MM.1S (cell line): ENCODE measurements around the gene MXI1.

Experiments
- DNase-seq: peaks from one replicate; pipeline ENCODE4 v3.0.0-alpha.2; 2015
- H2AFZ ChIP-seq: fragments of 300-600 bp; sonication (generic); 2 replicates; pipeline ENCODE4 v1.6.0; 2016; ENCODE audit warnings: antibody characterized with exemption, low read length
- H3F3A ChIP-seq: fragments of 300-600 bp; sonication (generic); 2 replicates; pipeline ENCODE4 v1.6.1; 2016; ENCODE audit warnings: mild to moderate bottlenecking, antibody characterized with exemption, low read length, moderate library complexity, mixed read lengths; ENCODE audit not compliant: insufficient read depth
- H3K27ac ChIP-seq: fragments of 300-600 bp; sonication (generic); 2 replicates; pipeline ENCODE4 v1.5.1; 2016; ENCODE audit warnings: mild to moderate bottlenecking, low read length
- H3K27me3 ChIP-seq: fragments of 300-600 bp; sonication (generic); replicated peaks from 2 replicates; pipeline ENCODE4 v1.6.0; 2016; ENCODE audit warnings: low read length; ENCODE audit not compliant: insufficient read depth
- H3K36me3 ChIP-seq: fragments of 300-600 bp; sonication (generic); replicated peaks from 2 replicates; pipeline ENCODE4 v1.6.1; 2016; ENCODE audit warnings: mild to moderate bottlenecking, low read length, mixed read lengths; ENCODE audit not compliant: insufficient read depth
- H3K4me1 ChIP-seq: fragments of 300-600 bp; sonication (generic); 2 replicates; pipeline ENCODE4 v1.6.1; 2016; ENCODE audit warnings: low read length, mixed read lengths
- H3K4me2 ChIP-seq: fragments of 300-600 bp; sonication (generic); 2 replicates; pipeline ENCODE4 v1.6.0; 2016; ENCODE audit warnings: low read depth, low read length
- H3K4me3 ChIP-seq: fragments of 300-600 bp; sonication (generic); 2 replicates; pipeline ENCODE4 v1.5.1; 2016; ENCODE audit warnings: low read length, mixed read lengths
- H3K79me2 ChIP-seq: fragments of 300-600 bp; sonication (generic); 2 replicates; pipeline ENCODE4 v1.6.1; 2016; ENCODE audit warnings: mixed run types, low read length, mixed read lengths
- H3K9ac ChIP-seq: fragments of 300-600 bp; sonication (generic); 2 replicates; pipeline ENCODE4 v1.6.1; 2016; ENCODE audit warnings: low read length, mixed read lengths
- H3K9me2 ChIP-seq: fragments of 300-600 bp; sonication (generic); replicated peaks from 2 replicates; pipeline ENCODE4 v1.6.1; 2016; ENCODE audit warnings: mild to moderate bottlenecking, low read length, mixed read lengths; ENCODE audit not compliant: insufficient read depth
- H3K9me3 ChIP-seq: fragments of 300-600 bp; sonication (generic); replicated peaks from 2 replicates; pipeline ENCODE4 v1.6.1; 2016; ENCODE audit warnings: mild to moderate bottlenecking, low read length, mixed read lengths; ENCODE audit not compliant: insufficient read depth
- H4K20me1 ChIP-seq: fragments of 300-600 bp; sonication (generic); 2 replicates; pipeline ENCODE4 v1.6.1; 2016; ENCODE audit warnings: mild to moderate bottlenecking, low read length, moderate library complexity, mixed read lengths; ENCODE audit not compliant: insufficient read depth
- EZH2 ChIP-seq: fragments of 300-600 bp; sonication (generic); optimal IDR thresholded peaks from 2 replicates; pipeline ENCODE3; 2017; ENCODE audit warnings: low read depth, mild to moderate bottlenecking, antibody characterized with exemption, low read length, mixed read lengths
- EZH2phosphoT487 ChIP-seq: fragments of 300-600 bp; sonication (generic); IDR thresholded peaks from 2 replicates; pipeline ENCODE4 v1.6.1; 2018; ENCODE audit warnings: antibody characterized with exemption, low read length
- TF ChIP-seq, protein P1 (sequence below): fragments of 300-600 bp; sonication (generic); IDR thresholded peaks from 2 replicates; pipeline ENCODE4 v1.5.1; 2016; ENCODE audit warnings: antibody characterized with exemption, low read length, mixed read lengths

Gene MXI1

DNA sequence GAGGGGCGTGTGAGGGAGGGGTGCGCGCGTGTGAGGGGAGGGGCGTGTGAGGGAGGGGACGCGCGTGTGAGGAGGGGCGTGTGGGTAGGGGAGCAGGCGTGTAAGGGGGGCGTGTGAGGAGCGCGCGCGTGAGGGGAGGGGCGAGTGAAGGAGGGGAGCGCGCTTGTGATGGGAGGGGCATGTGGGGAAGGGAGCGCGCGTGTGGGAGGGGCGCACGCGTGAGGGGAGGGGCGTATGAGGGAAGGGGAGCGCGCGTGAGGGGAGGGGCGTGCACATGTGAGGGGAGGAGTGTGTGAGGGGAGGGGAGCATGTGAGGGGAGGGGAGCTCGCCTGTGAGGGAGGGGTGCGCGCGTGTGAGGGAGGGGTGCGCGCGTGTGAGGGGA lies 19.1 kb downstream of the MXI1 start:
- Histone ChIP-seq H2AFZ (no peak overlapping the region), H4K20me1 (no peaks in the 10 kb centered on the region), H3K9me2 (no peaks in the 10 kb centered on the region), H3K4me2 (no peak overlapping the region), H3F3A (peaks cover 25% of the 10 kb centered on the region), H3K27me3 (no peaks in the 10 kb centered on the region), H3K36me3 (no peaks in the 10 kb centered on the region), H3K9me3 (no peaks in the 10 kb centered on the region), H3K4me3 (peak overlapping the region; percentile 89), H3K27ac (peak overlapping the region; percentile 75; the same call in 1 of the 2 replicates), H3K4me1 (peaks cover 15% of the 10 kb centered on the region), H3K9ac (no peak overlapping the region), H3K79me2 (peaks cover 11% of the 10 kb centered on the region; the same call in 1 of the 2 replicates)
- TF ChIP-seq, protein P1, sequence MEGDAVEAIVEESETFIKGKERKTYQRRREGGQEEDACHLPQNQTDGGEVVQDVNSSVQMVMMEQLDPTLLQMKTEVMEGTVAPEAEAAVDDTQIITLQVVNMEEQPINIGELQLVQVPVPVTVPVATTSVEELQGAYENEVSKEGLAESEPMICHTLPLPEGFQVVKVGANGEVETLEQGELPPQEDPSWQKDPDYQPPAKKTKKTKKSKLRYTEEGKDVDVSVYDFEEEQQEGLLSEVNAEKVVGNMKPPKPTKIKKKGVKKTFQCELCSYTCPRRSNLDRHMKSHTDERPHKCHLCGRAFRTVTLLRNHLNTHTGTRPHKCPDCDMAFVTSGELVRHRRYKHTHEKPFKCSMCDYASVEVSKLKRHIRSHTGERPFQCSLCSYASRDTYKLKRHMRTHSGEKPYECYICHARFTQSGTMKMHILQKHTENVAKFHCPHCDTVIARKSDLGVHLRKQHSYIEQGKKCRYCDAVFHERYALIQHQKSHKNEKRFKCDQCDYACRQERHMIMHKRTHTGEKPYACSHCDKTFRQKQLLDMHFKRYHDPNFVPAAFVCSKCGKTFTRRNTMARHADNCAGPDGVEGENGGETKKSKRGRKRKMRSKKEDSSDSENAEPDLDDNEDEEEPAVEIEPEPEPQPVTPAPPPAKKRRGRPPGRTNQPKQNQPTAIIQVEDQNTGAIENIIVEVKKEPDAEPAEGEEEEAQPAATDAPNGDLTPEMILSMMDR = no peak
- TF ChIP-seq EZH2 (no peak), EZH2phosphoT487 (no peak)
- peak; percentile 76 for DNase-seq

DNA sequence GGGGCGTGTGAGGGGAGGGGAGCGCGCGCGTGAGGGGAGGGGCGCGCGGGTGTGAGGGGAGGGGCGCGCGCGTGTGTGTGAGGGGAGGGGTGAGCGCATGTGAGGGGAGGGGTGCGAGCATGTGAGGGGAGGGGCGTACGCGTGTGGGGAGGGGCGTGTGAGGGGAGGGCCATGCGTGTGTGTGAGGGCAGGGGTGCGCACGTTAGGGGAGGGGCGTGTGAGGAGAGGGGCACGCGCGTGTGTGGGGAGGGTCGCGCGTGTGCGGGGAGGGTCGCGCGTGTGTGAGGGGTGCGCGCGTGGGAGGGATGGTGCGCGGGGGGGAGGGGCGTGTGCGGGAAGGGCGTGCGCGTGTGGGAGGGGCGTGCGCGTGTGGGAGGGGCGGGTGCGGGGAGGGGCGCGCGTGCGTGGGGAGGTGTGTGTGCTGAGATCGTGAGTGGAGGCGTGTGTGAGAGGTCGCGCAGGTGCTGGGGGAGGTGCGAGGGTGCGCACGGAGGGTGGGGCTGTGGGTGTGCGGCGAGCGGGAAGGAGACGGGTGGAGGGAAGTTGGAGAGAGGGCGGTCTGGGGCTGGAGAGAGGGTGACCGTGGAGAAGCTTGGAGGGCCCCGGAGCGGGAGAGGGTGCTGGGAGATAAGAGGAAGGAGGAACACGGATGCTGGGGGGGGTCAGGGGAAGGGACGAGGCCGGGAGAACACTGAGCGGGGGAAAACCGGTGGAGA lies 19.7 kb downstream of the MXI1 start:
- TF ChIP-seq EZH2phosphoT487 = no peak
- no peak for DNase-seq
- peak overlapping the region; percentile 49; the same call in 1 of the 2 replicates for H3K4me2 ChIP-seq
- peaks cover 11% of the 10 kb centered on the region; the same call in 1 of the 2 replicates for H3K79me2 ChIP-seq
- peaks cover 13% of the 10 kb centered on the region for H3K4me1 ChIP-seq
- no peak overlapping the region for H2AFZ ChIP-seq
- no peaks in the 10 kb centered on the region for H3K27me3 ChIP-seq
- peak overlapping the region; percentile 75; the same call in 1 of the 2 replicates for H3K27ac ChIP-seq
- H3K9ac ChIP-seq = no peak overlapping the region
- H3K36me3 ChIP-seq = no peaks in the 10 kb centered on the region
- no peaks in the 10 kb centered on the region for H4K20me1 ChIP-seq
- peak overlapping the region; percentile 89 for H3K4me3 ChIP-seq
- H3F3A ChIP-seq = peaks cover 20% of the 10 kb centered on the region
- H3K9me2 ChIP-seq = no peaks in the 10 kb centered on the region
- H3K9me3 ChIP-seq = no peaks in the 10 kb centered on the region

DNA sequence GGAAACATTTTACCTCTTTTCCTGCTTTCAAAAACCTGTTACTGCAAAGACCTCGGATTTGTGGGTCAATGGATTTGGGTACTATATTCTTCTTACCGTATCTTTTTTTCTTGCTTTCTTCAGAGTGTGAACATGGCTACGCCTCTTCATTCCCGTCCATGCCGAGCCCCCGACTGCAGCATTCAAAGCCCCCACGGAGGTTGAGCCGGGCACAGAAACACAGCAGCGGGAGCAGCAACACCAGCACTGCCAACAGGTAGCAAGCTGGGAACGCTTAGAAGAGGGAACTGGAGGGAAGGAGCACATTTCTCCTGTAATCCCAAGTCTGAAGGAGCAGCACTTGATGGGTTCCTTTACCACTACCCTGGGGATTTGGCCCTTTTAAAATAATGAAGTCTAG lies 20.7 kb downstream of the MXI1 start:
- DNase-seq = no peak
- no peak overlapping the region for H3K4me3 ChIP-seq
- H3K4me1 ChIP-seq = peaks cover 7% of the 10 kb centered on the region
- H3K79me2 ChIP-seq = peaks cover 2% of the 10 kb centered on the region; the same call in 1 of the 2 replicates
- no peaks in the 10 kb centered on the region for H3K36me3 ChIP-seq
- no peak for TF ChIP-seq EZH2
- no peak for TF ChIP-seq EZH2phosphoT487
- TF ChIP-seq, protein P1 = no peak
- H3K9me3 ChIP-seq = no peaks in the 10 kb centered on the region
- H3K9ac ChIP-seq = no peak overlapping the region
- H2AFZ ChIP-seq = no peak overlapping the region
- no peak overlapping the region for H3K4me2 ChIP-seq
- no peaks in the 10 kb centered on the region for H3K27me3 ChIP-seq
- no peaks in the 10 kb centered on the region for H3K9me2 ChIP-seq
- no peak overlapping the region for H3K27ac ChIP-seq
- H3F3A ChIP-seq = peaks cover 16% of the 10 kb centered on the region; the same call in 1 of the 2 replicates
- no peaks in the 10 kb centered on the region for H4K20me1 ChIP-seq

DNA sequence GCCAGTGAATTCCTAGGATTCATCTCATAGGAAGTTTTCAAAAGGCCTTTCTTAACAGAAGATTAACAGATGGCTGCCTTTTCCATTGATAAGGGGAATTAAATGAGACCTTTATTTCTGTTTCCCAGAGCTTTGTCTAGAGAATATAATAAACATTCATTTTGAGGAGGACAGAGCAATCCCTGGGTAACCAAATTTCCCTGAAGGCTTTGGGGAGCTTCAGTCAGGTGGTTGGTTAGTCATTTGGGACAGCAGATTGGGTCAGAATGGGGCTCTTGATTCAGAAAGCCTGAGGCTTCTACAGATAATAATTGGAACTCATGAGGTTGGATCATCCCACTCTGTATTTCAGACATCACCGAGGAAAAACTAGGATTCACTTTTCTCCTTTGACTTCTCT lies 21.8 kb downstream of the MXI1 start:
- peaks cover 7% of the 10 kb centered on the region for H3K4me1 ChIP-seq
- H3K79me2 ChIP-seq = no peaks in the 10 kb centered on the region

More for the DNA sequence above, 21.8 kb downstream of the MXI1 start:
- no peaks in the 10 kb centered on the region for H3K9me2 ChIP-seq
- no peak overlapping the region for H3K27ac ChIP-seq
- no peak overlapping the region for H3K9ac ChIP-seq
- no peaks in the 10 kb centered on the region for H3K36me3 ChIP-seq
- peaks cover 16% of the 10 kb centered on the region; the same call in 1 of the 2 replicates for H3F3A ChIP-seq
- no peak overlapping the region for H3K4me2 ChIP-seq
- H2AFZ ChIP-seq = no peak overlapping the region
- DNase-seq = no peak
- TF ChIP-seq EZH2 (no peak), EZH2phosphoT487 (no peak)
- TF ChIP-seq, protein P1 = no peak
- no peaks in the 10 kb centered on the region for H3K9me3 ChIP-seq
- no peak overlapping the region for H3K4me3 ChIP-seq
- no peaks in the 10 kb centered on the region for H3K27me3 ChIP-seq
- H4K20me1 ChIP-seq = no peaks in the 10 kb centered on the region
